Measurements from ENCODE around the gene A2ML1. TPM values are rescaled to one million over a fixed set of nuclear protein-coding genes. Genes with fewer than 3 reads are reported as not detected.
A peak's percentile ranks its signal among the peaks of the same experiment; 100 is the strongest.
"Not testable (repeated sequence)": the region's sequence is repeated elsewhere in the genome, so short reads cannot be mapped to it uniquely, and the experiment has no call there.

Gene A2ML1
- total RNA-seq, 1 donor from 2014 or later, result 0.41 TPM

DNA sequence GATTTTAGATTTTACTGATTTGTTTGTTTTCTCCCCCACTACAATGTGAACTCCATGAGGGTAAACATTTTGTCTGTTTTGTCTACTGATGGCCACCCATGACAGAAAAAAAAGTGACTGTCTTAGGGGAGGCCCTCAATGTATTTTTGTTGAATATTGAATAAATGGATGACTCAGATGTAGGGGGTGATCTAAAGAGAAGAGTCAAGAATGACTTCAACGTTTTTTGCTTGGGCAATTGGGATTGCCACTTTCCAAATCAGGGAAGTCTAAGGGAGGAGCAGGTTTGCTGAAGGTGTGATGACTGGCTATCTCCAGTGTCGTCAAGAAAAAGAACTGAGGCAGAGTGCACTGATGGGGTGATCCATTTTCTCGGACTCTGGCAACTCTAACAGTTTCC is 81.2 kb downstream of the A2ML1 start:
- FAIRE-seq (no peak), DNase-seq (ENCODE audit: low spot score in 2 of 2) (no peak)

- DNase-seq (ENCODE audit: low spot score in 2 of 2) (no peak), FAIRE-seq (no peak)
Measured at GRCh38 chr12:8904665-8905064, 82.2 kb downstream of the A2ML1 start.

- FAIRE-seq (no peak), DNase-seq (ENCODE audit: low spot score in 2 of 2) (no peak)
Measured at GRCh38 chr12:8905546-8905945, 83.1 kb downstream of the A2ML1 start.

DNA sequence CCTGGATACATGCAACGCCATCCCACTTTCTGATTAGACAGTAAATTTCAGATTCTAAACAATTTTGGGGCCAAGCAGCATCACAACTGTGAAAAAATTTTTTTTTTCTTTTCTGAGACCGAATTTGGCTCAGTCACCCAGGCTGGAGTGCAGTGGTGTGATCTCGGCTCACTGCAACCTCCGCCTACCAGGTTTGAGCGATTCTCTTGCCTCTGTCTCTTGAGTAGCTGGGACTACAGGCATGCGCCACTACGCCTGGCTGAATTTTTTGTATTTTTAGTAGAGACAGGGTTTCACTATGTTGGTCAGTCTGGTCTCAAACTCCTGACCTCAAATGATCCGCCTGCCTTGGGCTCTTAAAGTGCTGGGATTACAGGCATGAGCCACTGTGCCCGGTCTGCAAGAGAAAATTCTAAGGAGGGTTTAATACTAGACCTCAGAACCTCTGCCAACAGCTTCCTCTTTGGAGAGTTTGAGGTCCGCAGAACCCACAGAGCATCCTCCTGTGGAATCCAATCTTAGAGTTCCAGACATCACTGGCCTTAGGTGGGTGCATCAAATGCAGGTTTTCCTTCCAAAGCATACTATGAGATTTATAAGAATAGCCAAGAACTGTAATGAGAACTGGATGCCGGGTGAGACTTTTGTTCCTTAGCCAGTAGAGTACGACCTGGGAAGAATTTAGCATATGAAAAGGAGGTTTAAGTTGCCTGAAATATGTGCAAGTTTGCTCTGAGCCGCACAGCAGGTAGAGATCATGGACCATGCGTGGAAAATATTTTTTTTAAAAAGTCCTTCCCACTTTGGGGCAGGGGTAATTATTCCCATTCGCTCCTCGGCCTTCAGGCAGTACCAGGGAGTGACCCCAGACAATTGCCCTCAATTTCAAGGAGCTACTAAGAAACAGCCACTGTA is 84.1 kb downstream of the A2ML1 start:
- DNase-seq (ENCODE audit: low spot score in 2 of 2) (no peak), FAIRE-seq (no peak)

DNA sequence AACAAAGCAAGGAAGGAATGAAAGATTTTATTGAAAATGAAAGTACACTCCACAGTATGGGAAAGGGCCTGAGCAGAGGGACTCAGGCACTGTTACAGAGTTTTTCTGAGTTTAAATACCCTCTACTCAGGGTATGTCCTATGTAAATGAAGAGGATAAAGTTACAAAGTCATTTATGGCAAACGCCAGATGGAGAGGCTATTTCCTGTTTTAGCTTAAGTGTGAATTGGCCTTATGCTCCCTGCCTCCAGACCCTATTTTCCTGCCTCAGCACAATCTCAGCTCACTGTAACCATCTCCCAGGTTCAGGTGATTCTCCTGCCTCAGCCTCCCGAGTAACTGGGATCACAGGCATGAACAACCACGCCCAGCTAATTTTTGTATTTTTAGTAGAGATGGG is 85.1 kb downstream of the A2ML1 start:
- no peak for DNase-seq (ENCODE audit: low spot score in 2 of 2)
- no peak for FAIRE-seq

- FAIRE-seq, result no peak
- DNase-seq (ENCODE audit: low spot score in 2 of 2), result no peak
Measured at GRCh38 chr12:8909752-8910151, 87.3 kb downstream of the A2ML1 start.

DNA sequence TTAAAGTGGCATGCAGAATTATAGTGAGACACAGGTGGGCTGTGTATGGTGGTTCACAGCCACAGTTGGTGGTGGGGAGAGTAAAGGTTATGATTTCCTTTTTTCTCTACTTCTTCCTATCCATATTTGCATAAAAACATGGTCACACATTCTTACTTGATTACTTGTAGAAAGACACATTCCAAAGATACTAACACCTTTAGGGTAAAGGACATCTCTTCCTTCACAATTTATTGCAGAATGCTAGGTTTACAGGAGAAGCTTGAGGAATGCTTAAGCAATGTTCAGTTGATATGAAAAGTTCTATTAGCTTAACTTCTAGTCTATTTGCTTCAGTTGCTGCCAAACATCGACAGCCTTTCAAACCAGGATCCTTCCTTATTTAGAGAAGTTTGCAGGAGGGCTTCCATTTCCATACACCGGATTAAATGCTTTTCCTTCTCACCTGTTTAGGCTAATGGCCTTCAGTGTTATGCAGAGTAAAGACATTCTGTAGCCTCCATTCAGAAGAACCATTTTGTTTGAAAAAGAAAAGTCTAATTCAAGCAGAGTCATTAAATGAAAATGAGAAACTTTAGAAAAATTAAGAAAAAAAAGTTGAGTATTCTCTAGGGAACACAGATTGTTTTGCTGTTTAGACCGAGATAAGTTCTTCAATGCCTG is 89.3 kb downstream of the A2ML1 start:
- no peak for DNase-seq (ENCODE audit: low spot score in 2 of 2)
- no peak for FAIRE-seq

GRCh38 chr12:8912914-8913313 is 90.5 kb downstream of the A2ML1 start:
- DNase-seq (ENCODE audit: low spot score in 2 of 2), result no peak
- no peak for FAIRE-seq

DNA sequence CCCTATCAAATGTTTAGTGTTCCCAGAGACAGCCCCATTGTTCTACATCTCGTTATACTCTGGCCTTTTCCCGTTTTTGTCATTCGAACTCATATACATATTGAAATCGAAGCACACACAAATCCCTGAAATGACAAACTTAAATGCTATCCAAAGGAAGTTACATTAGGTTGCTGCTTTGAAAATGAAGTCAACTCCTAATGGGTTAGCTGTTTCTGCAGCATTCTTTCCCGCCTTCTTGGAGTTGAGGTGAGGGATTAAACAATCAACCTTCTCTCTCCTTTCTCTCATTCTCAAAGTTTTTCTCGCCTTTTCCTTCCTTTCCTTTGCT is 91.2 kb downstream of the A2ML1 start:
- FAIRE-seq (no peak), DNase-seq (ENCODE audit: low spot score in 2 of 2) (no peak)

GRCh38 chr12:8914033-8914715 is 91.8 kb downstream of the A2ML1 start, which contains the start of gene PHC1:
Gene PHC1, plus strand, starts transcription at chr12:8914509. Its CDS starts 3,169 bp downstream, at chr12:8917678.
- peak; percentile 83 to 89 for DNase-seq (ENCODE audit: low spot score in 2 of 2)
- FAIRE-seq, result not testable (repeated sequence)

DNA sequence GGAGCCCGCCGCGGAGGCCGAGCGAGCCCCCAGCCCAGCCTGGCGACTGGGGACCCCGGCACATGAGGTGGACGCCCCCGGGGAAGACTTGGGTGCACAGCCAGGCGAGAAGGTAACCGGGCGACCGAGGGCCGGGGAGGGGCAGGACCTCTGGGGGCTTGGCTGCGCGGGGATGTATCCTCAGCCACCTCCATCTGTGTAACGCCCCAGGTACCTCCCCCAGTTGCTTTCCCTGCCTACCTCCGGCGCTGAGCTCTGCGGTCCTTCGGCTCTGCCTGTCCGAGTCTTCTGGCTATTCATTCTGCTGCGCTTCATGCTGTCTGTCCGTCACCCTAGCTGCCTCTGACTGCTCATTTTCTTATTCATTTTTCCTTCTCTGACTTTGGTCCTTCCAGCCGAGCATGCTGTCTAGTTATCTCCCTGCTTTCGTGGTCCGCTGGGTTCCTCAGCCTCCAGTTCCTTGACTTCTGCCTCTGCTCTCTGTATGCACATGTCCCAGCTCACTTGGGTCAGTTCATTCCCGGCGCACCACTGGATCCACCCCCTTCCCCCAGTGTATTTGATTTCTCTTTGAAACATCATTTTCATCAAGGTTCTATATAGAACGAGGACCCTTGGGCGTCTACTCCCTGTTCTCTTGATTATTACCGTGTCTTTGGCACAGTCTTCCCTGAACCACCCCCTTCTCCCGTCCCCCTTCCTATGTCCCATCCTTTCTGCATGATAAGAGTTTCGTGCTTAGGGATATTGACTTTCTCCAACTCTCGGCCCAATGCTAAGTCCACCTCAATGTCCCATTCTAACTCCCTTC is 92.5 kb downstream of the A2ML1 start:
- no peak for FAIRE-seq
- peak; percentile 30 to 37 for DNase-seq (ENCODE audit: low spot score in 2 of 2)

DNA sequence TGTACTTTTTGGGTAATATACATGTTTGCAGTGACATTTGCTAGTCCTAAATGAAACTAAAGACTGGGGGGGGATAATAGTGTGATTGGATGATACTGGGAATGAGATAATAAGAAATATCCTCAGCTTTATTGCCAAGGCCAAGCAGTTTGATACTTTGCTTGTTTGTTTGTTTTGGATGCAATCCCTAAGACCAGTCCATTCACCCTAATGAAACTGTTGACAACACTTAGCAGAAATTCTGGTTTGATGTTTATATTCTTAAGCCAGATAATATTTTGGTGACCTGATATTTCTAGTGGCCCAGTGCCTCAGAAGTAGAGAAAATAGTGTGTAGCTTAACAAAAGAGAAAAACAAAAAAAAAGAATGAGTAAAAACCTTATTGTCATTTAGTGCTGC is 93.7 kb downstream of the A2ML1 start:
- no peak for DNase-seq (ENCODE audit: low spot score in 2 of 2)
- FAIRE-seq, result no peak

DNA sequence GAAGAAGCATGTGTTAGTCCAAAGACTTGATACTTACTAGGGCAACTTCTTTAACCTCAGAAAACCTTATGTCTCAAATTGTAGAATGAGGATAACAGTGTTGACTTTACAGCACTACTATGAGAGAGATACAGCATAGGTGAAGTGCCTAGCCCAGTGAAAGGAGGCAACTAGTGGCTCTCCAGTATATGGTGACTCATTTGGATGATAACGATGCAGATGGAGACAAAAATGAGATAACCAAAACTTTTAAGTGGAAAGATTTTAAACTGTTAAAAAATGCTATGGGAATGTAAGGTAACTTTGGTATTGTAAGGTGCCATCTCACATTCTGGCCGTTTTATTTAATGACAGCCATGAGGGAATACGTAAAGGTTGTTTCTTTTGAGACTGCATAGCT is 94.6 kb downstream of the A2ML1 start:
- DNase-seq (ENCODE audit: low spot score in 2 of 2) (no peak), FAIRE-seq (no peak)

- no peak for FAIRE-seq
Measured at GRCh38 chr12:8917751-8918150, 95.3 kb downstream of the A2ML1 start.

DNA sequence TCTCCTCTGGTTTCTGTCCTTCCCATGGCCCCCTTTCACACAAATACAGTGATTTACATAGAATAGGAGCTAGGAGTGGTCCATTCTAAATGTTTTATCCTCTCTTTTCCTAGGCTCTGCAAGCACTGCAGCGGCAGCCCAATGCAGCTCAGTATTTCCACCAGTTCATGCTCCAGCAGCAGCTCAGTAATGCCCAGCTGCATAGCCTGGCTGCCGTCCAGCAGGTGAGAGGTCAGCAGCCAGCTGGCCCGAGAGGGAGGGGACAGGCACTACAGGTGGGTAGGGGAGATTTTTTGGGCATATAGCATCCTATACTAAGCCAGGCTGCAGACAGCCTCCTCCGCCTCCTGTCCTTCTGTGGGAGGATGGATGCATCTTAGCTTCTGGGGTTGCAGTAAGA is 97.2 kb downstream of the A2ML1 start:
- DNase-seq (ENCODE audit: low spot score in 2 of 2); FAIRE-seq: not testable (repeated sequence)

More at GRCh38 chr12:8917751-8918150, 95.3 kb downstream of the A2ML1 start:
- no peak for DNase-seq (ENCODE audit: low spot score in 2 of 2)

- no peak for FAIRE-seq
- no peak for DNase-seq (ENCODE audit: low spot score in 2 of 2)
Measured at GRCh38 chr12:8922544-8922943, 100.1 kb downstream of the A2ML1 start.
